ENCODE measurements around the gene BLOC1S4. TPM values are rescaled to one million over a fixed set of nuclear protein-coding genes. Genes with fewer than 3 reads are reported as not detected.
A peak's percentile ranks its signal among the peaks of the same experiment; 100 is the strongest.

BLOC1S4 gene
- total RNA-seq, 4 donors from 2014 or later = 1.00 to 18.8 (median 12.4) TPM

DNA sequence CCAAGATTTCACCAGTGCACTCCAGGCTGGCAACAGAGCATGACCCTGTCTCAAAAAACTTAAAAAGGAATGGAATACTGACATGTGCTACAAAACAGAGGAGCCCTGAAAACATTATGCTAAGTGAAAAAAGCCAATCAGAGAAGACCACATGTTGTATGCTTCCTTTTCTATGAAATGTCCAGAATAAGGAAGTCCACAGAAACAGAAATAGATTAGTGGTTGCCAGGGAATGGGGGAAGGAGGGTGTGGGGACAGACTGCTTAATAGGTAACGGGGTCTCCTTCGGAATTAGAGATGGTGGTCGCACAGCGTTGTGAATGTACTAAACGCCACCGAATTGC lies 36.5 kb downstream of the BLOC1S4 start:
- Histone ChIP-seq H3K4me3 (no peak overlapping the region), H3K27me3 (no peaks in the 10 kb centered on the region), H3K9me3 (no peaks in the 10 kb centered on the region), H3K36me3 (no peaks in the 10 kb centered on the region), H3K4me1 (peaks cover 32 to 60% (median 49%) of the 10 kb centered on the region in 4 donors), H3K27ac (peak overlapping the region; percentile 82 to 89 (median 86))
- intact Hi-C loops (cut with DNase I; ENCODE audit: low total_unique reads) (no loop called here), in situ Hi-C loops (cut with MboI; ENCODE audit: low pct_ligation_motif_present in 1 of 4, low pct_unique_long_range_greater_than_20kb in 1 of 4, low sequenced_read_pairs in 3 of 4) (no loop called here)
- WGBS, 2 donors (ENCODE audit: low coverage in 1 of 2) = 74 to 80% methylated on average over 1 to 6 of the region's 6 CpGs
- no peak for DNase-seq
- TF ChIP-seq POLR2A (IDR thresholded peaks at IDR 0.05) (no peak), POLR2AphosphoS5 (IDR thresholded peaks at IDR 0.05) (no peak), EP300 (IDR thresholded peaks at IDR 0.05; ENCODE audit: low read depth) (no peak)
- TF ChIP-seq, protein P1, sequence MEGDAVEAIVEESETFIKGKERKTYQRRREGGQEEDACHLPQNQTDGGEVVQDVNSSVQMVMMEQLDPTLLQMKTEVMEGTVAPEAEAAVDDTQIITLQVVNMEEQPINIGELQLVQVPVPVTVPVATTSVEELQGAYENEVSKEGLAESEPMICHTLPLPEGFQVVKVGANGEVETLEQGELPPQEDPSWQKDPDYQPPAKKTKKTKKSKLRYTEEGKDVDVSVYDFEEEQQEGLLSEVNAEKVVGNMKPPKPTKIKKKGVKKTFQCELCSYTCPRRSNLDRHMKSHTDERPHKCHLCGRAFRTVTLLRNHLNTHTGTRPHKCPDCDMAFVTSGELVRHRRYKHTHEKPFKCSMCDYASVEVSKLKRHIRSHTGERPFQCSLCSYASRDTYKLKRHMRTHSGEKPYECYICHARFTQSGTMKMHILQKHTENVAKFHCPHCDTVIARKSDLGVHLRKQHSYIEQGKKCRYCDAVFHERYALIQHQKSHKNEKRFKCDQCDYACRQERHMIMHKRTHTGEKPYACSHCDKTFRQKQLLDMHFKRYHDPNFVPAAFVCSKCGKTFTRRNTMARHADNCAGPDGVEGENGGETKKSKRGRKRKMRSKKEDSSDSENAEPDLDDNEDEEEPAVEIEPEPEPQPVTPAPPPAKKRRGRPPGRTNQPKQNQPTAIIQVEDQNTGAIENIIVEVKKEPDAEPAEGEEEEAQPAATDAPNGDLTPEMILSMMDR (IDR thresholded peaks at IDR 0.05) = no peak

DNA sequence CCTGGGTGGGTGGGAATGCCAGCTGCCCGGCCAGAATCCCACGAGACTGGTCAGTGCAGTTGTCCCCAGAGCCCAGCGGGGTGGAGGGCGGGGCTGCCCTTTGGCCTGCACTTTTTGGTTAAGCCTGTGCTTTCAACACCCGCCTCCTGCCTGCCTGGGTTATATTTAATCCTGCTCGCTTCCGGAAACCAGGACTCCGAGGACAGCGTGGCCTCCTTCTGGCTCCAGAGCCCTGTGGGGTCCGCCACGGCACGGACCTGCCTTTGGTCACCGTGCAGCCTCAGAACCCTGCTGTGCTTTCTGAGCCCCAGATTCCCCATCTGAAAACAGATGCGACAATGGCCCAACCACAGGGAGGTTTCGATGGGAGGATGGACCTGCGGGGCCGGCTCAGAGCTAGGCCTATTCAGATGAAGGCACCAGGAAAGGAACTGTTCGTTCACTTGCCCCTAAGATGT lies 37.2 kb downstream of the BLOC1S4 start:
- Histone ChIP-seq H3K27me3 (no peaks in the 10 kb centered on the region), H3K9me3 (no peaks in the 10 kb centered on the region), H3K4me1 (peaks cover 28 to 53% (median 43%) of the 10 kb centered on the region in 4 donors), H3K4me3 (no peak overlapping the region), H3K36me3 (no peaks in the 10 kb centered on the region), H3K27ac (peak overlapping the region; percentile 82 to 89 (median 86))
- intact Hi-C loops (cut with DNase I; ENCODE audit: low total_unique reads) = no loop called here
- in situ Hi-C loops (cut with MboI; ENCODE audit: low pct_ligation_motif_present in 1 of 4, low pct_unique_long_range_greater_than_20kb in 1 of 4, low sequenced_read_pairs in 3 of 4) = no loop called here
- WGBS, 2 donors (ENCODE audit: low coverage in 1 of 2) = 59 to 80% methylated on average over 1 to 18 of the region's 18 CpGs
- TF ChIP-seq EP300 (IDR thresholded peaks at IDR 0.05; ENCODE audit: low read depth) = no peak
- TF ChIP-seq, protein P1 (IDR thresholded peaks at IDR 0.05) = no peak
- TF ChIP-seq POLR2A (IDR thresholded peaks at IDR 0.05) = no peak
- no peak for TF ChIP-seq POLR2AphosphoS5 (IDR thresholded peaks at IDR 0.05)
- DNase-seq = peak; percentile 70

DNA sequence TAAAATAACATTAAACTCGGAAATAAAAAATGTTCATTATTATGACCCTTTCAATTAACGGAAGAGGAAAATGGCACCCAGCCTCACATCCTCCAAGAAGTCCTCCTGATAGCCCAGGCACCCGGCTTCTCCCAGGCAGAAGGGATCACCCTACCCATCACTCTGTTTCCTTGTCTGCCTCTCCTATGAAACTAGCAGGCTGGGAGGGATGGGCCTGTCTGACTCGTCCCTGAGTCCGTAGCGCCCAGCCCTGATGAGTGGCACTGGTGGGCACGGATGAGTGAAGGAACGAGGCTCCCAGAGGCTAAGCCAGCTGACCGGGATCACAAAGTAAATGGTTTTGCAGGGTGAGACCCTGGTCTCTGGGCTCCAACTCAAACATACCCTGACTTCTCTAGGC lies 37.9 kb downstream of the BLOC1S4 start:
- H3K4me3 ChIP-seq = no peak overlapping the region
- H3K9me3 ChIP-seq = no peaks in the 10 kb centered on the region
- no peaks in the 10 kb centered on the region for H3K27me3 ChIP-seq
- no peaks in the 10 kb centered on the region for H3K36me3 ChIP-seq
- TF ChIP-seq, protein P1 (IDR thresholded peaks at IDR 0.05) = no peak
- TF ChIP-seq EP300 (IDR thresholded peaks at IDR 0.05; ENCODE audit: low read depth) = no peak
- no peak for TF ChIP-seq POLR2AphosphoS5 (IDR thresholded peaks at IDR 0.05)
- TF ChIP-seq POLR2A (IDR thresholded peaks at IDR 0.05) = no peak
- H3K4me1 ChIP-seq = peaks cover 21 to 45% (median 35%) of the 10 kb centered on the region in 4 donors
- H3K27ac ChIP-seq = no peak overlapping the region
- in situ Hi-C loops (cut with MboI; ENCODE audit: low pct_ligation_motif_present in 1 of 4, low pct_unique_long_range_greater_than_20kb in 1 of 4, low sequenced_read_pairs in 3 of 4) = no loop called here
- DNase-seq = no peak
- 87 to 93% methylated on average over 2 to 9 of the region's 9 CpGs for WGBS, 2 donors (ENCODE audit: low coverage in 1 of 2)
- intact Hi-C loops (cut with DNase I; ENCODE audit: low total_unique reads) = no loop called here

DNA sequence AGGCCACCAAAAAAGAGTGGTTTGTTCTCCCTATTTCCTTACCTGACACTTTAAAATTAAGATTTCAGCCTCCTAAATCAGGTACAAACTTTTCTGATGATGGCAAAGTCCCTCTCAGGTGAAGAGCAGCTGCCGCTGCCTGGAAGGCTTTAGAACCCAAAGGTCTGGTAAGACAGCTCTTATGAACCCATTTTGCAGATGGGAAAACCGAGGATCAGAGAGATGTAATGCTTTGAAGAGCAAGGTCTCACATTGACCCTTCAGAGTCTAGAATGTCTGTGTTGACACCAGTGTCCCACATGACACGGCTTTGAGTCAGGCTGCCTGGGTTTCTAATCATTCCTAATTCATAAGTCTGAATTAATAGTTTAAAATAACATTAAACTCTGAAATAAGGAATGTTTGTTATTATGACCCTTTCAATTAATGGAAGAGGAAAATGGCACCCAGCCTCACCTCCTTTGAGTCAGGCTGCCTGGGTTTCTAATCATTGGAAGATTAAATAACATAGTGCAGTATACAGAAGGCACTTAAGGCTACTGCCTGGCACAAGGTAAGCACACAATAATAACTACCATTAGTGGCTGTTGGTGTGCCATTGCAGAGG lies 38.6 kb downstream of the BLOC1S4 start:
- Histone ChIP-seq H3K9me3 (no peaks in the 10 kb centered on the region), H3K4me3 (no peak overlapping the region), H3K36me3 (no peaks in the 10 kb centered on the region), H3K27ac (no peak overlapping the region), H3K4me1 (peaks cover 18 to 40% (median 30%) of the 10 kb centered on the region in 4 donors), H3K27me3 (no peaks in the 10 kb centered on the region)
- intact Hi-C loops (cut with DNase I; ENCODE audit: low total_unique reads) (no loop called here), in situ Hi-C loops (cut with MboI; ENCODE audit: low pct_ligation_motif_present in 1 of 4, low pct_unique_long_range_greater_than_20kb in 1 of 4, low sequenced_read_pairs in 3 of 4) (no loop called here)
- no peak for DNase-seq
- 70 to 84% methylated on average over 2 to 3 of the region's 3 CpGs for WGBS, 2 donors (ENCODE audit: low coverage in 1 of 2)
- TF ChIP-seq EP300 (IDR thresholded peaks at IDR 0.05; ENCODE audit: low read depth) = no peak
- TF ChIP-seq POLR2A (IDR thresholded peaks at IDR 0.05) = no peak
- TF ChIP-seq, protein P1 (IDR thresholded peaks at IDR 0.05) = no peak
- no peak for TF ChIP-seq POLR2AphosphoS5 (IDR thresholded peaks at IDR 0.05)
